ENCODE results near the gene MEGF11. TPM values are rescaled to one million over a fixed set of nuclear protein-coding genes. Genes with fewer than 3 reads are reported as not detected.

The MEGF11 gene
- total and polyA plus RNA-seq, 9 donors = 0.04 to 11.4 (median 0.40) TPM; not detected in 2

- H3K27ac ChIP-seq = no peak overlapping the region
- 14 to 20% (median 15%) methylated on average over 8 of the region's 8 CpGs for WGBS, 3 donors
- DNase-seq = no peak
- no peak overlapping the region for H3K4me3 ChIP-seq
- TF ChIP-seq, protein P1, sequence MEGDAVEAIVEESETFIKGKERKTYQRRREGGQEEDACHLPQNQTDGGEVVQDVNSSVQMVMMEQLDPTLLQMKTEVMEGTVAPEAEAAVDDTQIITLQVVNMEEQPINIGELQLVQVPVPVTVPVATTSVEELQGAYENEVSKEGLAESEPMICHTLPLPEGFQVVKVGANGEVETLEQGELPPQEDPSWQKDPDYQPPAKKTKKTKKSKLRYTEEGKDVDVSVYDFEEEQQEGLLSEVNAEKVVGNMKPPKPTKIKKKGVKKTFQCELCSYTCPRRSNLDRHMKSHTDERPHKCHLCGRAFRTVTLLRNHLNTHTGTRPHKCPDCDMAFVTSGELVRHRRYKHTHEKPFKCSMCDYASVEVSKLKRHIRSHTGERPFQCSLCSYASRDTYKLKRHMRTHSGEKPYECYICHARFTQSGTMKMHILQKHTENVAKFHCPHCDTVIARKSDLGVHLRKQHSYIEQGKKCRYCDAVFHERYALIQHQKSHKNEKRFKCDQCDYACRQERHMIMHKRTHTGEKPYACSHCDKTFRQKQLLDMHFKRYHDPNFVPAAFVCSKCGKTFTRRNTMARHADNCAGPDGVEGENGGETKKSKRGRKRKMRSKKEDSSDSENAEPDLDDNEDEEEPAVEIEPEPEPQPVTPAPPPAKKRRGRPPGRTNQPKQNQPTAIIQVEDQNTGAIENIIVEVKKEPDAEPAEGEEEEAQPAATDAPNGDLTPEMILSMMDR (IDR thresholded peaks at IDR 0.05) = no peak
- no peak for TF ChIP-seq EP300 (IDR thresholded peaks at IDR 0.05)
- no peak for TF ChIP-seq POLR2A (IDR thresholded peaks at IDR 0.05)
- no peaks in the 10 kb centered on the region for H3K4me1 ChIP-seq (ENCODE audit: insufficient read depth)
- no peaks in the 10 kb centered on the region for H3K36me3 ChIP-seq
- intact Hi-C loops (cut with DNase I) = no loop called here
- H3K9me3 ChIP-seq = no peaks in the 10 kb centered on the region
- no peaks in the 10 kb centered on the region for H3K27me3 ChIP-seq
These were observed 251.7 kb downstream of the MEGF11 start for GRCh38 chr15:66001717-66002426.

- no peak for DNase-seq
- Histone ChIP-seq H3K9me3 (no peaks in the 10 kb centered on the region), H3K36me3 (no peaks in the 10 kb centered on the region), H3K27me3 (no peaks in the 10 kb centered on the region), H3K27ac (no peak overlapping the region), H3K4me1 (ENCODE audit: insufficient read depth) (no peaks in the 10 kb centered on the region), H3K4me3 (no peak overlapping the region)
- TF ChIP-seq POLR2A (IDR thresholded peaks at IDR 0.05) (no peak), EP300 (IDR thresholded peaks at IDR 0.05) (no peak)
- TF ChIP-seq, protein P1 (IDR thresholded peaks at IDR 0.05) = no peak
- intact Hi-C loops (cut with DNase I) = no loop called here
- 30 to 40% (median 39%) methylated on average over 5 of the region's 5 CpGs for WGBS, 3 donors
These were observed 252.5 kb downstream of the MEGF11 start for GRCh38 chr15:66001042-66001441.

- H3K4me3 ChIP-seq = no peak overlapping the region
- H3K9me3 ChIP-seq = no peaks in the 10 kb centered on the region
- WGBS, 3 donors = 33 to 39% (median 34%) methylated on average over 9 of the region's 9 CpGs
- DNase-seq = no peak
- H3K4me1 ChIP-seq (ENCODE audit: insufficient read depth) = no peaks in the 10 kb centered on the region
- H3K27ac ChIP-seq = no peak overlapping the region
- intact Hi-C loops (cut with DNase I) = no loop called here
- H3K27me3 ChIP-seq = no peaks in the 10 kb centered on the region
- H3K36me3 ChIP-seq = no peaks in the 10 kb centered on the region
- TF ChIP-seq, protein P1 (IDR thresholded peaks at IDR 0.05) = no peak
- no peak for TF ChIP-seq POLR2A (IDR thresholded peaks at IDR 0.05)
- TF ChIP-seq EP300 (IDR thresholded peaks at IDR 0.05) = no peak
These were observed 255.1 kb downstream of the MEGF11 start for GRCh38 chr15:65998486-65998885.

DNA sequence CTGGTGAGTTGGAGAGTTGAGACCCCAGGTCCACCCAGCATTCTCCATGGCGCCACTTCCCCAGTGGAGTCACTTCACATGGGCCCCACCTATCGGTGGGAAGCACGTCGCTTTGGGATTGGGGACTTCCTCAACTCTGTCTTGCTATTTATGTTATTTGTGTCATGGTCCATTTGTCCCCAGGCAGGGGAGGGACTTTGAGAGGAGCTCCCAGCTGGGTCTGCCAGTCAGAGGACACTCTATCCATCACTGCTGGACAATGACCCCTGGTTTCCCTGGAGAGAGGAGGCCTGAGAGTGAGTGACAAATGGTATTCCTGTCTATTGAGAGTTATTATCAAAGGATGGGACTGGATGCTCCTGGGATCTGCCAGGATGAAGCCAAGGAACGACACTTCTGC lies 256.6 kb downstream of the MEGF11 start:
- H3K36me3 ChIP-seq = no peaks in the 10 kb centered on the region
- H3K27me3 ChIP-seq = no peaks in the 10 kb centered on the region
- no peak overlapping the region for H3K27ac ChIP-seq
- 49 to 65% (median 57%) methylated on average over 5 of the region's 5 CpGs for WGBS, 3 donors
- H3K4me1 ChIP-seq (ENCODE audit: insufficient read depth) = no peaks in the 10 kb centered on the region
- DNase-seq = no peak
- TF ChIP-seq EP300 (IDR thresholded peaks at IDR 0.05) (no peak), POLR2A (IDR thresholded peaks at IDR 0.05) (no peak)
- TF ChIP-seq, protein P1 (IDR thresholded peaks at IDR 0.05) = no peak
- intact Hi-C loops (cut with DNase I) = no loop called here
- H3K4me3 ChIP-seq = no peak overlapping the region
- H3K9me3 ChIP-seq = no peaks in the 10 kb centered on the region
